Neural cell (in vitro differentiated cells): Measurements from ENCODE around the gene DDX4. TPM values are rescaled to one million over a fixed set of nuclear protein-coding genes. Genes with fewer than 3 reads are reported as not detected.

Source experiments
- H2AFZ ChIP-seq: fragments of 200-600, 300-800 bp; sonication (generic), shearing (Covaris generic); 2 replicates; pipeline ENCODE4 v1.6.0; 2014; ENCODE audit warnings: low read depth, mild to moderate bottlenecking, antibody characterized with exemption, low read length, moderate library complexity
- H3F3A ChIP-seq: fragments of 200-600 bp; shearing (Covaris generic); 2 replicates; pipeline ENCODE4 v1.6.1; 2016; ENCODE audit warnings: mild to moderate bottlenecking, moderate library complexity, mixed read lengths, antibody characterized with exemption, low read length; ENCODE audit not compliant: insufficient read depth, poor library complexity, severe bottlenecking
- H3K27ac ChIP-seq: fragments of 200-600, 300-800 bp; sonication (generic), shearing (Covaris generic); 2 replicates; pipeline ENCODE4 v1.5.1; 2014; ENCODE audit warnings: mild to moderate bottlenecking, low read length, moderate library complexity
- H3K27me3 ChIP-seq: fragments of 300-800, 200-600 bp; sonication (generic), shearing (Covaris generic); 2 replicates; pipeline ENCODE4 v1.6.0; 2014; ENCODE audit warnings: mild to moderate bottlenecking, low read depth, low read length, moderate library complexity; ENCODE audit not compliant: insufficient read depth
- H3K36me3 ChIP-seq: fragments of 300-800, 200-600 bp; sonication (generic), shearing (Covaris generic); 2 replicates; pipeline ENCODE4 v1.5.1; 2014; ENCODE audit warnings: mild to moderate bottlenecking, antibody characterized with exemption, low read length, moderate library complexity; ENCODE audit not compliant: insufficient read depth
- H3K4me2 ChIP-seq: fragments of 300-800, 200-600 bp; sonication (generic), shearing (Covaris generic); 2 replicates; pipeline ENCODE4 v1.6.0; 2014; ENCODE audit warnings: mild to moderate bottlenecking, low read length
- H3K4me3 ChIP-seq: fragments of 300-800, 200-600 bp; sonication (generic), shearing (Covaris generic); 2 replicates; pipeline ENCODE4 v1.5.1; 2014; ENCODE audit warnings: mild to moderate bottlenecking, low read length, moderate library complexity
- H3K79me2 ChIP-seq: fragments of 200-600 bp; shearing (Covaris generic); replicated peaks from 2 replicates; pipeline ENCODE4 v1.6.0; 2014; ENCODE audit warnings: mild to moderate bottlenecking, low read length, moderate library complexity; ENCODE audit not compliant: insufficient read depth
- H3K9ac ChIP-seq: fragments of 300-800, 200-600 bp; sonication (generic), shearing (Covaris generic); 2 replicates; pipeline ENCODE4 v1.6.1; 2016; ENCODE audit warnings: mild to moderate bottlenecking, low read length, mixed read lengths
- H3K9me2 ChIP-seq: fragments of 200-600 bp; shearing (Covaris generic); 2 replicates; pipeline ENCODE4 v1.6.1; 2016; ENCODE audit warnings: mild to moderate bottlenecking, low read length, mixed read lengths; ENCODE audit not compliant: insufficient read depth
- H3K9me3 ChIP-seq: fragments of 200-600, 300-800 bp; sonication (generic), shearing (Covaris generic); 2 replicates; pipeline ENCODE4 v1.6.1; 2016; ENCODE audit warnings: mild to moderate bottlenecking, mixed run types, low read length, moderate library complexity, mixed read lengths
- H4K20me1 ChIP-seq: fragments of 200-600 bp; shearing (Covaris generic); 2 replicates; pipeline ENCODE4 v1.6.1; 2016; ENCODE audit warnings: mild to moderate bottlenecking, mixed run types; ENCODE audit not compliant: insufficient read depth
- CTCF ChIP-seq: fragments of 450-650 bp; IDR thresholded peaks from 2 replicates; pipeline ENCODE4 v1.5.1; 2014; ENCODE audit warnings: antibody characterized with exemption, mild to moderate bottlenecking, moderate library complexity; ENCODE audit not compliant: poor library complexity, severe bottlenecking
- EP300 ChIP-seq: fragments of 450-650 bp; conservative IDR thresholded peaks from 2 replicates; pipeline ENCODE4 v1.6.1; 2014; ENCODE audit warnings: antibody characterized with exemption, mild to moderate bottlenecking, moderate library complexity; ENCODE audit not compliant: poor library complexity, severe bottlenecking
- EZH2 ChIP-seq: fragments of 200-600, 300-800 bp; shearing (Covaris generic), sonication (generic); IDR thresholded peaks from 2 replicates; pipeline ENCODE4 v1.6.1; 2014; ENCODE audit warnings: antibody characterized with exemption, low read length, borderline replicate concordance, mild to moderate bottlenecking; ENCODE audit not compliant: insufficient read depth, poor library complexity, severe bottlenecking
- MXI1 ChIP-seq: fragments of 450-650 bp; conservative IDR thresholded peaks from 2 replicates; pipeline ENCODE4 v1.6.1; 2014; ENCODE audit warnings: antibody characterized with exemption, mild to moderate bottlenecking; ENCODE audit not compliant: poor library complexity, severe bottlenecking
- POLR2AphosphoS5 ChIP-seq: IDR thresholded peaks from 2 replicates; pipeline ENCODE4 v1.6.1; 2012
- RAD21 ChIP-seq: fragments of 450-650 bp; conservative IDR thresholded peaks from 2 replicates; pipeline ENCODE4 v1.6.1; 2014; ENCODE audit warnings: antibody characterized with exemption, mild to moderate bottlenecking, moderate library complexity
- REST ChIP-seq: IDR thresholded peaks from 2 replicates; pipeline ENCODE4 v1.6.1; 2012; ENCODE audit warnings: borderline replicate concordance
- SMC3 ChIP-seq: fragments of 450-650 bp; conservative IDR thresholded peaks from 2 replicates; pipeline ENCODE4 v1.6.1; 2014; ENCODE audit warnings: antibody characterized with exemption, mild to moderate bottlenecking, moderate library complexity; ENCODE audit not compliant: poor library complexity
- TAF1 ChIP-seq: IDR thresholded peaks from 2 replicates; pipeline ENCODE4 v1.6.1; 2012; ENCODE audit warnings: low read depth
- polyA plus RNA-seq: library from polyadenylated mRNA; depleted of rRNA; stranded (reverse); fragments of >200 nt; gene quantifications from 2 replicates; pipeline ENCODE4 v1.2.3, GENCODE V29; 2014

DDX4 gene
- polyA plus RNA-seq, 1 donor from 2014 or later, result 0.43 TPM

- no peak for TF ChIP-seq EP300
- TF ChIP-seq REST, result no peak
- no peak for TF ChIP-seq RAD21
- no peak for TF ChIP-seq CTCF
- TF ChIP-seq TAF1, result no peak
Observed at GRCh38 chr5:55771175-55771655, 33.4 kb downstream of the DDX4 start.

GRCh38 chr5:55773057-55773456 is 35.2 kb downstream of the DDX4 start:
- Histone ChIP-seq H3K27me3 (no peaks in the 10 kb centered on the region), H3K9ac (no peak overlapping the region), H3K79me2 (no peaks in the 10 kb centered on the region), H3K4me3 (no peak overlapping the region), H3F3A (no peaks in the 10 kb centered on the region), H3K9me2 (no peaks in the 10 kb centered on the region), H3K4me2 (no peak overlapping the region), H4K20me1 (no peaks in the 10 kb centered on the region), H3K36me3 (no peaks in the 10 kb centered on the region), H2AFZ (no peak overlapping the region), H3K9me3 (no peaks in the 10 kb centered on the region), H3K27ac (no peak overlapping the region)
- TF ChIP-seq EP300 (no peak), CTCF (no peak), TAF1 (no peak), POLR2AphosphoS5 (no peak), SMC3 (no peak), EZH2 (no peak), RAD21 (no peak), MXI1 (no peak)

More at GRCh38 chr5:55771175-55771655, 33.4 kb downstream of the DDX4 start:
- Histone ChIP-seq H3K4me2 (no peak overlapping the region), H3K27ac (no peak overlapping the region), H3K79me2 (no peaks in the 10 kb centered on the region), H3F3A (no peaks in the 10 kb centered on the region), H4K20me1 (no peaks in the 10 kb centered on the region), H2AFZ (no peak overlapping the region), H3K4me3 (no peak overlapping the region), H3K9me2 (no peaks in the 10 kb centered on the region), H3K27me3 (no peaks in the 10 kb centered on the region), H3K9me3 (no peaks in the 10 kb centered on the region), H3K36me3 (no peaks in the 10 kb centered on the region), H3K9ac (no peak overlapping the region)
